Measurements from ENCODE around the gene CYP17A1. TPM values are rescaled to one million over a fixed set of nuclear protein-coding genes. Genes with fewer than 3 reads are reported as not detected.

CYP17A1 gene
- total RNA-seq, 2 experiments from 2014 or later, result not detected

DNA sequence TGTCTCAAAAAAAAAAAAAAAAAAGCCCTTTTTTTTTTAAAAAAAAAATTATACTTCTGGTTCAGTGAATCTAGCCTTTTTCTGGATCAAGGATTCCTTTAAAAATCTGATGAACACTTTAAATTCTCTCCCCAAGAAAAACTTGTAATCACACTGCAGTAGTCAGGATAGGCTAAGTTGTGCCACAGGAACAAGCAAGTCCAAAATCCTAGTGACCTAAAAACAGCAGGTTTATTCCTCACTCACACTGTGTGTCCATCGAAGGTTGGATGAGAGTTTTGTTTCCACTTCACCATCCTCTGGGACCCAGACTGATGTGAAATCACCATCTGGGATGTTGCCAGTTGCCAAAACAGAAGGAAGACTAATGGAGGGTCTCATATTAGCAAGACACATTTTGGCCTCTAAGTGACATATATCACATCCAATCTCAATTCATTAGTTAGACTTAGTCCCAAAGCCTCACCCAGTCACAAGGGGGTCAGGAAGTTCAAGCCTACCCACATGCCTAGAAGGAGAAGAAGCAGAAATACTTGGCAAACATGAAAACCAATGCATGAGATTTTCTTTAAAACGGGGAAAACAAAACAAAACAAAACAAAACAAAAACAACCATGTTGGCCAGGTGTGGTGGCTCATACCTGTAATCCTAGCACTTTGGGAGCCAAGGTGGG lies 32.7 kb downstream of the CYP17A1 start:
- CTCF ChIA-PET, result no interaction called here
- Mint-ChIP-seq H3K4me1 (ENCODE audit: low read depth) (peaks cover 24% of the 10 kb centered on the region), H3K4me3 (no peak overlapping the region), H3K27me3 (no peaks in the 10 kb centered on the region), H3K36me3 (ENCODE audit: low read depth) (peaks cover 65% of the 10 kb centered on the region), H3K9me3 (no peaks in the 10 kb centered on the region), H3K27ac (peak overlapping the region; percentile 57)
- DNase-seq (no peak), ATAC-seq (ENCODE audit: poor library complexity) (no peak)
- POLR2A ChIA-PET, result no interaction called here
- H3K36me3 ChIP-seq (ENCODE audit: insufficient read depth, low read length), result peaks cover 48% of the 10 kb centered on the region
- H3K27me3 ChIP-seq (ENCODE audit: control insufficient read depth in 1 of 2, insufficient read depth in 2 of 2, low read length in 2 of 2), result no peaks in the 10 kb centered on the region
- no peak overlapping the region for H3K4me3 ChIP-seq (ENCODE audit: low read length)
- intact Hi-C loops (cut with DNase I, micrococcal nuclease), result no loop called here
- H3K27ac ChIP-seq (ENCODE audit: low read depth in 1 of 2, low read length in 2 of 2), result peak overlapping the region in 1 of 2 donors; percentile 21
- peaks cover 16% of the 10 kb centered on the region for H3K4me1 ChIP-seq (ENCODE audit: insufficient read depth, low read length)
- H3K9me3 ChIP-seq (ENCODE audit: control insufficient read depth in 1 of 2, insufficient read depth in 1 of 2, low read length in 2 of 2), result no peaks in the 10 kb centered on the region
- TF ChIP-seq, protein P1, sequence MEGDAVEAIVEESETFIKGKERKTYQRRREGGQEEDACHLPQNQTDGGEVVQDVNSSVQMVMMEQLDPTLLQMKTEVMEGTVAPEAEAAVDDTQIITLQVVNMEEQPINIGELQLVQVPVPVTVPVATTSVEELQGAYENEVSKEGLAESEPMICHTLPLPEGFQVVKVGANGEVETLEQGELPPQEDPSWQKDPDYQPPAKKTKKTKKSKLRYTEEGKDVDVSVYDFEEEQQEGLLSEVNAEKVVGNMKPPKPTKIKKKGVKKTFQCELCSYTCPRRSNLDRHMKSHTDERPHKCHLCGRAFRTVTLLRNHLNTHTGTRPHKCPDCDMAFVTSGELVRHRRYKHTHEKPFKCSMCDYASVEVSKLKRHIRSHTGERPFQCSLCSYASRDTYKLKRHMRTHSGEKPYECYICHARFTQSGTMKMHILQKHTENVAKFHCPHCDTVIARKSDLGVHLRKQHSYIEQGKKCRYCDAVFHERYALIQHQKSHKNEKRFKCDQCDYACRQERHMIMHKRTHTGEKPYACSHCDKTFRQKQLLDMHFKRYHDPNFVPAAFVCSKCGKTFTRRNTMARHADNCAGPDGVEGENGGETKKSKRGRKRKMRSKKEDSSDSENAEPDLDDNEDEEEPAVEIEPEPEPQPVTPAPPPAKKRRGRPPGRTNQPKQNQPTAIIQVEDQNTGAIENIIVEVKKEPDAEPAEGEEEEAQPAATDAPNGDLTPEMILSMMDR (IDR thresholded peaks at IDR 0.05), result no peak

DNA sequence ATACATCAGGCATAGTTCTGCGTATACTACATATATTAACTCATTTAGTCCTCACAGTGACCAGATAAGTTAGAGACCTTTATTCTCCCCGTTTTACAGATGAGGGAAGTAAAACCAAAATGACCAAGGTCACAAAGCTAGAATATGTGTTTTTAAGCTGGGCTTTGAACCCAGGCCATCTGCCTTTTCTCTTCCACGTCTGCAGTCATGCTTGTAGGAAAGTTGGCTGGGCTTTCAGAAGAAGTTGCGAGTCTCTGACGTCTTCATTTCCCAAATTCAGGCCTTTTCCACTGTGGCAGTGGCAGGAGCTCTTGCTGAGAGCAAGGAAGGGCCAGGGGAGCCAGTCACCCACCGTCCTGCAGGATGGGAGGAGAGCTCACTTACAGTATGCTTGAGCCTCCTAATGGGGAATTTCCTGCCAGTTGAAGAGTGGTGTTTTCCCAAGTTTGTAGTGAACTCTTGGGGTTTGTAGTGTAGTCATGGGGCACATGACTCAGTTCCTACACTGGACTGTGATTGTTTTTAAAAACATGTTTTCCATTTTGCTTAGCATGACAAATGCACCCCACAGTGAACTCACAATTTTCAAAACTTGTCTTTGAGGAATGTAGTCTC lies 34.2 kb downstream of the CYP17A1 start:
- peak in 2 of 14 experiments; percentile 58 to 68 for DNase-seq
- Mint-ChIP-seq H3K4me3 (no peak overlapping the region), H3K36me3 (ENCODE audit: low read depth) (peaks cover 62% of the 10 kb centered on the region), H3K27ac (peak overlapping the region; percentile 51), H3K4me1 (ENCODE audit: low read depth) (peaks cover 24% of the 10 kb centered on the region), H3K27me3 (no peaks in the 10 kb centered on the region), H3K9me3 (no peaks in the 10 kb centered on the region)
- no peak for ATAC-seq (ENCODE audit: poor library complexity)
- intact Hi-C loops (cut with DNase I, micrococcal nuclease), result no loop called here
- Histone ChIP-seq H3K36me3 (ENCODE audit: insufficient read depth, low read length) (peaks cover 63% of the 10 kb centered on the region), H3K4me3 (ENCODE audit: low read length) (no peak overlapping the region), H3K4me1 (ENCODE audit: insufficient read depth, low read length) (peaks cover 16% of the 10 kb centered on the region), H3K27ac (ENCODE audit: low read depth in 1 of 2, low read length in 2 of 2) (no peak overlapping the region), H3K27me3 (ENCODE audit: control insufficient read depth in 1 of 2, insufficient read depth in 2 of 2, low read length in 2 of 2) (no peaks in the 10 kb centered on the region), H3K9me3 (ENCODE audit: control insufficient read depth in 1 of 2, insufficient read depth in 1 of 2, low read length in 2 of 2) (no peaks in the 10 kb centered on the region)
- TF ChIP-seq, protein P1 (IDR thresholded peaks at IDR 0.05), result no peak
- CTCF ChIA-PET, result no interaction called here
- POLR2A ChIA-PET, result no interaction called here

DNA sequence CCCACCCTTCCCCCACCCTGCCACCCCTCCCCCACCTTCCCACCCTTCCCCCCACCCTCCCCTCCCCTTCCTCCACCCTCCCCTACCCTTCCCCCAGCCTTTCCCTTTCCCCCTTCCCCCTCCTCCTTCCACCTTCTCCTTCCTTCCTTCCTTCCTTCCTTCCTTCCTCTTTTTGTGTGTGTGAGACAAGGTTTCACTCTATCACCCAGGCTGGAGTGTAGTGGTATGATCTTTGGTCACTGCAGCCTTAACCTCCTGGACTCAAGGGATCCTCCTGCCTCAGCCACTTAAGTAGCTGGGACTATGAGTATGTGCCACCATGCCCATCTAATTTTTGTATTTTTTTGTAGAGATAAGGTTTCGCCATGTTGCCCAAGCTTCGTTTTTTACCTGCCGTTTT lies 35.2 kb downstream of the CYP17A1 start:
- H3K27me3 ChIP-seq (ENCODE audit: control insufficient read depth in 1 of 2, insufficient read depth in 2 of 2, low read length in 2 of 2), result no peaks in the 10 kb centered on the region
- DNase-seq (no peak), ATAC-seq (ENCODE audit: poor library complexity) (no peak)
- H3K27ac ChIP-seq (ENCODE audit: low read depth in 1 of 2, low read length in 2 of 2), result no peak overlapping the region
- peaks cover 28% of the 10 kb centered on the region for H3K4me1 Mint-ChIP-seq (ENCODE audit: low read depth)
- H3K36me3 ChIP-seq (ENCODE audit: insufficient read depth, low read length), result peaks cover 67% of the 10 kb centered on the region
- no peaks in the 10 kb centered on the region for H3K9me3 Mint-ChIP-seq
- ChIA-PET CTCF (no interaction called here), POLR2A (no interaction called here)
- no peak overlapping the region for H3K4me3 ChIP-seq (ENCODE audit: low read length)
- intact Hi-C loops (cut with DNase I, micrococcal nuclease), result no loop called here
- H3K4me1 ChIP-seq (ENCODE audit: insufficient read depth, low read length), result peaks cover 16% of the 10 kb centered on the region
- no peak overlapping the region for H3K4me3 Mint-ChIP-seq
- TF ChIP-seq, protein P1 (IDR thresholded peaks at IDR 0.05), result no peak
- peaks cover 70% of the 10 kb centered on the region for H3K36me3 Mint-ChIP-seq (ENCODE audit: low read depth)
- peak overlapping the region; percentile 81 for H3K27ac Mint-ChIP-seq
- no peaks in the 10 kb centered on the region for H3K27me3 Mint-ChIP-seq
- H3K9me3 ChIP-seq (ENCODE audit: control insufficient read depth in 1 of 2, insufficient read depth in 1 of 2, low read length in 2 of 2), result no peaks in the 10 kb centered on the region

All from CD4-positive, alpha-beta T cell (primary cell).